ENCODE measurements around the gene STOML1.
"Not testable (repeated sequence)": the region's sequence is repeated elsewhere in the genome, so short reads cannot be mapped to it uniquely, and the experiment has no call there.

Gene STOML1

GRCh38 chr15:73944161-73945129 lies 47.6 kb downstream of the STOML1 start:
- no peak for DNase-seq

GRCh38 chr15:73942751-73943270 lies 49.3 kb downstream of the STOML1 start:
- DNase-seq: no peak

- DNase-seq: no peak
Measured at GRCh38 chr15:73941871-73942635, 50.0 kb downstream of the STOML1 start.

GRCh38 chr15:73941449-73941848 lies 50.6 kb downstream of the STOML1 start:
- no peak for DNase-seq

DNA sequence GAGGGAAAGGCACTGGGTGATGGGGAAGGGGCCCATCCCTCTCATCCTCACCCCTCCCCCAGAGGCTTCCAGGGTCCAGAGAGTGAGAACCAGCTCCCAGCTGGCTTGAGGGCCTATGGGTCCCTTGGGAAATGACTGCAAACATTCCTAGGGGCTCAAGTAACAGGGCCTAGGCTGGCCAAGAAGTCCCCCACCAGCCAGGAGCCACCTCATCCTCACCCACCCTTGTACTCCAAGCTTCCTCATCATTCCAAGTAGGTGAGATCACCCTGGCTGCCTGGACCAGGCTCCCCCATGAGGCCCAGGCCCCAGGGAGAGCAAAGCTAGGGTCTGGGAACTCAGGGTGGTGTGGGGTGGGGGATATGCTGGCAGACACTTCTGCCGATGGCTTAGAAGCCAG lies 51.1 kb downstream of the STOML1 start:
- no peak for DNase-seq

- DNase-seq: no peak
Measured at GRCh38 chr15:73940061-73940981, 51.8 kb downstream of the STOML1 start.

DNA sequence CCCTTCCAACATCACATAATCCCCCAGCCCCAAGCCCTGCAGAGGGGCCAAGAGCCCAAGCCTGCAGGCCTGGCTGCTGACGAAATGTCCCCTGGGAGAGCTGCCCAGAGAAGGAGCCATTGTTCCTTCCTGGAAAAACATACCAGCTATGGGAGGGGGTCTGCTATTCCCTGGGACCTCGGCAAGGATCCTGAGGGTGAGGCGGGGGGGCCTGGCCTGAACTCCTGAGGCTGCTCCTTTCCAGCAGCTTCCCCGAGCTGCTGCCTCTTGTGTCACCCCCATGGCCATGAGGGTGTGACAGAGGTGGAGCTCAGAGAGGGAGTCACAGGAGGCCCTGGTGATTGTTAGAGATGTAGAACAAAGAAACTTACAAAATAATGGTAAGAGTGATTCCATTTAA lies 53.0 kb downstream of the STOML1 start:
- DNase-seq: no peak

DNA sequence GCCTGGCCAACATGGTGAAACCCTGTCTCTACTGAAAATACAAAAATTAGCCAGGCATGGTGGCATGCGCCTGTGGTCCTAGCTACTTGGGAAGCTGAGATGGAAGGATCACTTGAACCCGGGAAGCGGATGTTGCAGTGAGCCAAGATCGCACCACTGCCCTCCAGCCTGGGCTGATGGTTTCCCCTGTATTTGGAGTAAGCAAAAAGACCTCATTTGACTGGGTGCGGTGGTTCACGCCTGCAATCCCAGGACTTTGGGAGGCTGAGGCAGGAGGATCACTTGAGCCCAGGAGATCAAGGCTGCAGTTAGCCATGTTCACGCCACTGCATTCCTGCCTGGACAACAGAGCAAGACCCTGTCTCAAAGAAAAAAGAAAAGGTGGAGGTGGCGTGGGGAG lies 53.6 kb downstream of the STOML1 start:
- DNase-seq: not testable (repeated sequence)

DNA sequence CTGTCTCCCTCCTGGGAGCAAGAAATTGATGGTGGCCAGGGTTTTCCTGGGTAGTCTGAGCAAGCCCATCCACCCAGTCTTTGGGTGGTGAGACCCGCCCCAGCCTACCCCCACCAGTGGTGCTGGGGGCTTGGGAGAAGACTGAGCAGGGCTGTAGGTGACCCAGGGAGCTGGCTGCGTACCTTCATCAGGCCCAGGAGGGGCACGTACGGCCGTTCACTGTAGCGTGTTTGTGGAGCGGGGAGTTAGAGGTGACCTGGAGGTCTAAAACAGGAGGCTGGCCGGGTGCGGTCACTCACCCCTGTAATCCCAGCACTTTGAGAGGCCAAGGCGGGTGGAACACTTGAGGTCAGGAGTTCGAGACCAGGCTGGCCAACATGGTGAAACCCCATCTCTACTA lies 54.4 kb downstream of the STOML1 start:
- no peak for DNase-seq

- DNase-seq: no peak
Measured at GRCh38 chr15:73937296-73937695, 54.8 kb downstream of the STOML1 start.

- no peak for DNase-seq
Measured at GRCh38 chr15:73936588-73937290, 55.4 kb downstream of the STOML1 start.

DNA sequence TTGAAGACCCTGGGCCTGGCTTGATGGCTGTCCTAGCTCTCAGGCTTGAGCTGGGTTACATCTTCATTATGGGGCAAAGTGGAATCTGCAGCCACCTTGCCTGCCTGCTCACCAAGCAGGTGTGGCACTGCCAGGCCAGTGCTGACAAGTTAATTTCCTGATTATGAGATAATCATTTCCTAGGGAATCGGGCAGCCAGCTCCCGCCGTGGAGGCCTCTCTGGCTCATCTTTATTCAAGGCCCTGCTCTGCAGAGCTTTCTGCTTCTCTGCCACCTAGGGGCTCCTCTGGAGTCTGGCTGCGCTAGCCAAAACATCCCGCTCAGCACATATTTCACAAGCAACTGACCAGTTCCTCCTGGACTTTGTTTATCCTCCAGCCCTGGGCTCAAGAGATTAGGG lies 55.9 kb downstream of the STOML1 start:
- DNase-seq: no peak

DNA sequence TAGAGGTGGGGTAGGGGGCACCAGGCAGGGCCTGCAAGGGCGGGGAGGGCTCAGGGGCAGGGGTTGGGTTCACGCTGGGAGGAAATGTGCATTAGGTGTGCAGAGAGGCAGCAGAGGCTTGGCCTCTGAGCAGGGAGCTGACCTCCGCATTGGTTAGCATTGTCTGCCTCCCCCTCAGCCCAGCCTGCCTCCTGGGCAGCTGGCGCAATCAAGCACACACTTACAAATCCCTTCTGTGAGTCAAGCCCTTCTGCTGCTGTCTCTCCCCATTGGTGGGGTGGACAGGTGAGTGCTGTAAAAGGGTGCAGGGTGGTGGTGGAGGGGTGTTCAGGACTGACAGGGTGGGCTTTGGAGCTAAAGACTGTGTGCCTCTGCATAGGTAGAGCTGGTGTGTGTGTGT lies 56.5 kb downstream of the STOML1 start:
- DNase-seq: no peak

DNA sequence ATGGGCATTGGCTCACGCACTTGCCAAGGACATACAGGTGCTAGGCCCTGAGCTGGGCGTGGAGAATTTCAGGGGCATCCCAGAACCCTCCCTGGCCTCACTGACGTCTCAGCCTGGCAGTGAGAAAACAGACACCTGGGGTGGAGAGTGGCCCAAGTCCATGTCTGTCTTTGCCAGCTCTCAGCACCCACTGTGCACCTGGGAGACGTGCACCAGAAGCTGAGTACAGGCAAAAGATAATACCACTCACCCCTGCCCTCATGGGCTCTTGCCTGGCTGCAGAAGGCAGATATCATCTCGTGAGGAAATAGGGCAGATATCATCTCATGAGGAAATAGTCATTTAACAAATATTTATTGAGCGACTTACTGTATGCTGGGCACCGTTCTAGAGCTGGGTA lies 57.8 kb downstream of the STOML1 start:
- DNase-seq: no peak

- DNase-seq: no peak
Measured at GRCh38 chr15:73932381-73933191, 59.5 kb downstream of the STOML1 start.

DNA sequence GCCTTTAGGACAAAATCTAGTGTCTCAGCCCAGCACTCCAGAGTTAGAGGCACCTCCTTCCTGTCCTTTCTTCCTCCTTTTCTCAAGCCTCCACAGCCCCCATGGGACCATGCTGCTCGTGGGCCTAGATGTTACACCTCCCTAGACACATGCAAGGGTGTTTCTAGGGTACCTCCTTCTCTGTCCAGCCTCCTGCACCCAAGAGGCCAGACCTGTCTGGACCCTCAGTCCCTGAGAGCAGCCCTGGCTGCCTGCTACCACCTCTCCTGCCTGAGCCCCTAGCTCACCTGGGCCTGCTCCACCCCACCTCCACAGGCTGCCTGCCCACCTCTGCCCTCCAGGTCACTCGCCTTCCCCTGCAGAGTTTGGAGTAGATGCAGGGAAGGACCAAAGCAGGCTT lies 60.7 kb downstream of the STOML1 start:
- DNase-seq: no peak

- no peak for DNase-seq
Measured at GRCh38 chr15:73930790-73931281, 61.3 kb downstream of the STOML1 start.

GRCh38 chr15:73930371-73930770 lies 61.7 kb downstream of the STOML1 start:
- DNase-seq: no peak

GRCh38 chr15:73928971-73929627 lies 63.0 kb downstream of the STOML1 start:
- DNase-seq: no peak
